Ishikawa (cell line): ENCODE measurements around the gene MEF2A.

Experiments used
- CEBPB ChIP-seq: IDR thresholded peaks from 2 replicates; pipeline ENCODE4 v1.6.1; 2012
- CREB1 ChIP-seq: IDR thresholded peaks from 2 replicates; pipeline ENCODE4 v1.6.1; 2012; ENCODE audit warnings: low read depth
- EGR1 ChIP-seq: IDR thresholded peaks from 2 replicates; pipeline ENCODE4 v1.6.1; 2012
- FOXM1 ChIP-seq: IDR thresholded peaks from 2 replicates; pipeline ENCODE4 v1.6.1; 2012; ENCODE audit warnings: low read depth, borderline replicate concordance
- NFIC ChIP-seq: IDR thresholded peaks from 2 replicates; pipeline ENCODE4 v1.6.1; 2012
- TCF12 ChIP-seq: IDR thresholded peaks from 2 replicates; pipeline ENCODE4 v1.6.1; 2012; ENCODE audit warnings: low read depth
- TEAD4 ChIP-seq: IDR thresholded peaks from 2 replicates; pipeline ENCODE4 v1.6.1; 2012
- YY1 ChIP-seq: IDR thresholded peaks from 2 replicates; pipeline ENCODE4 v1.6.1; 2012; ENCODE audit warnings: low read depth

DNA sequence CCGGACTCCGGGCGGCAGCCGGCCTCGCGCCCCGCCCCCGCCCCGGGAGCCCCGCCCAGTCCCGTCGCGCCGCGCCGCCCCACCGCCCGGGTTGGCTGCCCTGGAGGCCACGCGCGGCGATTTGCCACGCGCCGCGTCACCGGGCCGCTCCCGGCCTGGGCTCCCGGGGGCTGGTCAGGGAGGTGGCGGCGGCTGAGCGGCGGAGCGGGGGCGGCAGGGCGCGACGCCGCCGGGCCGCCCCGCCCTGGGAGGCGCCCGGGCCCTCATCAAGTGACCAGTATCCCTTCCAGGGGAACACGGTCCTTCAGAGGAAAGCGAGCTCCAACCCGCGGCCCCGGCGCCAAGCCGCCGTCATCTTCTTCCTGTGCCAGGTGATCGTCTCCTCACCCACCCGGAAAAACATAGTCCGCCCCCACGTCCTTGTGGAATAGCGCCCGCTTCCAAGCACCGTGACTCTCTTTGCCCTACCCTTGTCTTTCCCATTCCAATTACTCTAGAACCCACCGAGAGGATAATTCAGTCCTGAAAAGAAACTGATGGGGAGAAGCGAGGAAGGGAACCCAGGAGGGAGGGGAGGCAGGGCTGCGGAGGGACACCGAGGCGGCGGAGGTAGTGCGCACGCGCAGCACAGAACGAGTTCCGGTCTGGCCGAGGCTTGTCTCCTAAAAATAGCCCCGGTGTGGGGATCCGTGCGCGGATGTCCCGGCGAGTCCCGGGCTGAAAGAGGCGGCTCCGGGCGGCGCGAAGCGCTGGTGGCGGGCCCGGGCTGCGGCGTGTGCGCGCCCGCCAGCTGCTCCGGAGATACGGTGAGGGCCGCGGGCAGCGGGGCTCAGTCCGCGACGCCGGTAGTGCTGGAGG is at the start of gene MEF2A:
- TF ChIP-seq EGR1 = peak; percentile 38; the same call in 1 of the 2 replicates
- TF ChIP-seq CEBPB = peak; percentile 7; the same call in 1 of the 2 replicates
- TF ChIP-seq FOXM1 = no peak
- no peak; the same call in 1 of the 2 replicates for TF ChIP-seq CREB1
- no peak for TF ChIP-seq TEAD4
- 0 out of 2 replicates have a peak, but pooled peaks have one; percentile 19 for TF ChIP-seq YY1
- no peak; the same call in 1 of the 2 replicates for TF ChIP-seq TCF12
- TF ChIP-seq NFIC = peak; percentile 42; the same call in 1 of the 2 replicates
